K562 (cell line): Measurements from ENCODE around the gene DNAJC30. TPM values are rescaled to one million over a fixed set of nuclear protein-coding genes. Genes with fewer than 3 reads are reported as not detected.

Experiments
- AFF1 ChIP-seq, 2 experiments: fragments of 450-650 bp; IDR thresholded peaks; 2 replicates each; pipeline ENCODE4 v1.6.1; 2018; ENCODE audit warnings: mild to moderate bottlenecking in 2 of 2, low read depth in 1 of 2; ENCODE audit not compliant: partially characterized antibody in 2 of 2
- ARID3B ChIP-seq: fragments of 250-450 bp; sonication (Bioruptor Pico); IDR thresholded peaks from 2 replicates; pipeline ENCODE4 v1.4.0; 2020; ENCODE audit warnings: borderline replicate concordance
- ATF7 ChIP-seq: fragments of 450-650 bp; IDR thresholded peaks from 2 replicates; pipeline ENCODE4 v1.7.1; 2014; ENCODE audit warnings: mild to moderate bottlenecking, moderate library complexity
- CTBP1 ChIP-seq: fragments of 450-650 bp; IDR thresholded peaks from 2 replicates; pipeline ENCODE4 v1.6.1; 2016; ENCODE audit warnings: borderline replicate concordance
- E2F3 ChIP-seq: fragments of 250-450 bp; sonication (Bioruptor Pico); IDR thresholded peaks from 2 replicates; pipeline ENCODE4 v1.4.0; 2020; ENCODE audit warnings: mild to moderate bottlenecking
- ETV1 ChIP-seq: fragments of 450-650 bp; conservative IDR thresholded peaks from 2 replicates; pipeline ENCODE4 v1.6.1; 2016; ENCODE audit warnings: missing genetic modification characterization, control low read depth, low read depth, missing compliant biosample characterization
- FOSL1 ChIP-seq: fragments of 200-800 bp; sonication (Bioruptor generic); conservative IDR thresholded peaks from 2 replicates; pipeline ENCODE4 v1.6.1; 2016; ENCODE audit warnings: missing genetic modification characterization, missing compliant biosample characterization
- HNRNPL ChIP-seq: fragments of 200-400 bp; formaldehyde crosslinking; IDR thresholded peaks from 2 replicates; pipeline ENCODE4 v1.6.1; 2017; ENCODE audit warnings: low read depth, mild to moderate bottlenecking, low read length
- KAT7 ChIP-seq: sonication (generic); formaldehyde crosslinking; IDR thresholded peaks from 2 replicates; pipeline ENCODE4 v1.8.0; 2022; ENCODE audit warnings: missing genetic modification reagents, mild to moderate bottlenecking, borderline replicate concordance
- MLLT1 ChIP-seq, 2 experiments: fragments of 450-650 bp; IDR thresholded peaks; 2 replicates each; pipeline ENCODE4 v1.6.1; 2016
- NFIC ChIP-seq: fragments of 450-650 bp; IDR thresholded peaks from 2 replicates; pipeline ENCODE4 v1.6.1; 2017; ENCODE audit warnings: mild to moderate bottlenecking, inconsistent platforms
- NRF1 ChIP-seq, 2 experiments: fragments of 450-650 bp; IDR thresholded peaks in 1 of 2; conservative IDR thresholded peaks in 1 of 2; 2 replicates each; pipeline ENCODE4 v1.6.1; 2014; ENCODE audit warnings: mild to moderate bottlenecking in 2 of 2
- RBBP5 ChIP-seq: fragments of 200-600 bp; sonication (generic); IDR thresholded peaks from 2 replicates; pipeline ENCODE4 v1.6.1; 2012; ENCODE audit warnings: borderline replicate concordance, mild to moderate bottlenecking, low read length, control low read depth, inconsistent platforms; ENCODE audit not compliant: insufficient read depth, poor library complexity, severe bottlenecking
- SMARCE1 ChIP-seq: fragments of 450-650 bp; IDR thresholded peaks from 2 replicates; pipeline ENCODE4 v1.7.1; 2016; ENCODE audit warnings: mild to moderate bottlenecking
- THRA ChIP-seq: fragments of 450-650 bp; IDR thresholded peaks from 2 replicates; pipeline ENCODE4 v1.6.1; 2017; ENCODE audit warnings: mild to moderate bottlenecking, moderate library complexity
- ZNF274 ChIP-seq: IDR thresholded peaks from 2 replicates; pipeline ENCODE4 v1.6.1; 2011; ENCODE audit warnings: low read depth, mild to moderate bottlenecking, low read length, moderate library complexity, borderline replicate concordance
- ZNF75A ChIP-seq: fragments of 450-650 bp; formaldehyde crosslinking; IDR thresholded peaks from 2 replicates; pipeline ENCODE4 v1.4.0; 2020; ENCODE audit warnings: mild to moderate bottlenecking
- polyA plus RNA-seq, 8 experiments: library from polyadenylated mRNA; depleted of rRNA in 4 of 8; stranded (reverse) in 5 of 8; unstranded in 3 of 8; fragments of >200 nt; fragmentation: Nextera tagmentation in 2 of 8; fragmentation: Illumina TruSeq in 1 of 8; extraction: Ambion mirVana in 2 of 8; extraction: Trizol in 1 of 8; gene quantifications; 2 replicates each; pipeline versions ENCODE4 v1.2.1 to v1.2.3, GENCODE V29; 2011 to 2014; ENCODE audit warnings: inconsistent platforms in 1 of 8, missing spikeins in 1 of 8
- total RNA-seq, 7 experiments: library from RNA; depleted of rRNA in 6 of 7; stranded (reverse); fragments of >200 nt in 6 of 7; fragmentation: Illumina TruSeq in 2 of 7; extraction: Trizol in 2 of 7; gene quantifications; 2 replicates each; pipeline versions ENCODE4 v1.2.1 to v1.2.3, GENCODE V29; 2011 to 2021; ENCODE audit warnings: low replicate concordance in 1 of 7

DNAJC30 gene
- total and polyA plus RNA-seq, 9 of the 15 experiments (the other 6 are each of a cell fraction or from before 2014, with no cell fraction given) = 1.1 to 11.3 (median 4.6) TPM

- TF ChIP-seq ZNF274 (0 out of 2 replicates have a peak, but pooled peaks have one; percentile 47), CTBP1 (peak; percentile 96), ETV1 (0 out of 2 replicates have a peak, but pooled peaks have one; percentile 7), NRF1 (conservative IDR thresholded peaks at IDR 0.05 in 1 of 2, IDR thresholded peaks at IDR 0.05 in 1 of 2) (peak; percentile 45 to 56; a peak in 3 of 4 replicates), SMARCE1 (peak; percentile 87), E2F3 (0 out of 2 replicates have a peak, but pooled peaks have one; percentile 18), ARID3B (no peak), FOSL1 (peak; percentile 97), THRA (no peak), ZNF75A (no peak), AFF1 (IDR thresholded peaks at IDR 0.05; ENCODE audit: low read depth in 1 of 2, partially characterized antibody in 2 of 2) (peak in 1 of 2 experiments; percentile 51), MLLT1 (IDR thresholded peaks at IDR 0.05) (no peak), KAT7 (CRISPR knock-in tag) (no peak), HNRNPL (no peak), ATF7 (peak; percentile 85), RBBP5 (peak; percentile 29), NFIC (peak; percentile 89)
Observed at GRCh38 chr7:73715648-73716317, 32.5 kb upstream of the DNAJC30 start (continued).
